ENCODE measurements around the gene SSBP3. TPM values are rescaled to one million over a fixed set of nuclear protein-coding genes. Genes with fewer than 3 reads are reported as not detected.

The SSBP3 gene
- total RNA-seq, 1 experiment from 2014 or later, result 115 TPM

GRCh38 chr1:54365398-54365797, 40.8 kb downstream of the SSBP3 start:
- no peak for DNase-seq (ENCODE audit: low spot score)
- no peak for TF ChIP-seq ZNF263 (CRISPR knock-in tag; IDR thresholded peaks at IDR 0.05; ENCODE audit: low read depth)
- no peak for TF ChIP-seq FOXK1 (CRISPR knock-in tag; IDR thresholded peaks at IDR 0.05)
- no peak for TF ChIP-seq NR1H2 (CRISPR knock-in tag; IDR thresholded peaks at IDR 0.05)
- no peak for TF ChIP-seq FOXJ3 (CRISPR knock-in tag; IDR thresholded peaks at IDR 0.05; ENCODE audit: borderline replicate concordance)
- no peak for TF ChIP-seq E2F5 (CRISPR knock-in tag; IDR thresholded peaks at IDR 0.05)
- TF ChIP-seq GABPB1 (CRISPR knock-in tag; IDR thresholded peaks at IDR 0.05), result no peak
- no peak for TF ChIP-seq ZNF232 (CRISPR knock-in tag; IDR thresholded peaks at IDR 0.05)
- no peak for TF ChIP-seq ZMAT4 (CRISPR knock-in tag; IDR thresholded peaks at IDR 0.05)
- TF ChIP-seq AR (CRISPR knock-in tag; IDR thresholded peaks at IDR 0.05), result no peak
- TF ChIP-seq ATF1 (CRISPR knock-in tag; IDR thresholded peaks at IDR 0.05), result no peak
- no peak for TF ChIP-seq GRHL2 (CRISPR knock-in tag; IDR thresholded peaks at IDR 0.05; ENCODE audit: insufficient replicate concordance, severe bottlenecking)
- no peak for TF ChIP-seq ERG (CRISPR knock-in tag; IDR thresholded peaks at IDR 0.05)
- peaks cover 89% of the 10 kb centered on the region for H3K4me1 Mint-ChIP-seq
- ATAC-seq, result no peak
- H3K27me3 Mint-ChIP-seq (ENCODE audit: low read depth), result no peaks in the 10 kb centered on the region
- no peaks in the 10 kb centered on the region for H3K9me3 Mint-ChIP-seq
- H3K36me3 Mint-ChIP-seq, result peaks cover 12% of the 10 kb centered on the region
- ChIA-PET POLR2A (interaction anchor here (0.8 to 1.0 kb wide), 2 partner anchors 10 to 33 kb away, joined by 3 read pairs; no protein-coding TSS in a partner anchor), CTCF (interaction anchor here (0.7 to 2.3 kb wide), 5 partner anchors 23 to 182 kb away, joined by 3 to 8 read pairs (median 3); partner anchors contain the start of gene ACOT11)
- peak overlapping the region; percentile 82 for H3K27ac Mint-ChIP-seq
- H3K4me3 Mint-ChIP-seq, result no peak overlapping the region

- no peaks in the 10 kb centered on the region for H3K9me3 Mint-ChIP-seq
- peak overlapping the region; percentile 16; the same call in 1 of the 2 replicates for H3K4me3 Mint-ChIP-seq
- peaks cover 8% of the 10 kb centered on the region for H3K36me3 Mint-ChIP-seq
- DNase-seq (ENCODE audit: low spot score) (no peak), ATAC-seq (no peak)
- ChIA-PET POLR2A (interaction anchor here (0.8 to 1.0 kb wide), 2 partner anchors 10 to 32 kb away, joined by 3 read pairs; no protein-coding TSS in a partner anchor), CTCF (interaction anchor here (1.1 to 2.3 kb wide), 4 partner anchors 54 to 183 kb away, joined by 3 to 8 read pairs (median 3); partner anchors contain the start of gene ACOT11)
- no peaks in the 10 kb centered on the region for H3K27me3 Mint-ChIP-seq (ENCODE audit: low read depth)
- H3K27ac Mint-ChIP-seq, result peak overlapping the region; percentile 70; the same call in 1 of the 2 replicates
- peaks cover 92% of the 10 kb centered on the region for H3K4me1 Mint-ChIP-seq
- TF ChIP-seq FOXK1 (CRISPR knock-in tag; IDR thresholded peaks at IDR 0.05) (no peak), USF2 (CRISPR knock-in tag; IDR thresholded peaks at IDR 0.05) (no peak), MXD4 (CRISPR knock-in tag; IDR thresholded peaks at IDR 0.05; ENCODE audit: borderline replicate concordance) (no peak), ZNF396 (CRISPR knock-in tag; IDR thresholded peaks at IDR 0.05; ENCODE audit: borderline replicate concordance) (no peak), CREM (CRISPR knock-in tag; IDR thresholded peaks at IDR 0.05) (no peak), ARID4B (CRISPR knock-in tag; IDR thresholded peaks at IDR 0.05; ENCODE audit: borderline replicate concordance) (no peak), AR (CRISPR knock-in tag; IDR thresholded peaks at IDR 0.05) (no peak), ZNF121 (CRISPR knock-in tag; IDR thresholded peaks at IDR 0.05) (no peak), ERG (CRISPR knock-in tag; IDR thresholded peaks at IDR 0.05) (no peak)
Observed at GRCh38 chr1:54364995-54365394, 41.2 kb downstream of the SSBP3 start.

Measured in WTC11 (cell line).